ENCODE results near the gene DUSP19.

DNA sequence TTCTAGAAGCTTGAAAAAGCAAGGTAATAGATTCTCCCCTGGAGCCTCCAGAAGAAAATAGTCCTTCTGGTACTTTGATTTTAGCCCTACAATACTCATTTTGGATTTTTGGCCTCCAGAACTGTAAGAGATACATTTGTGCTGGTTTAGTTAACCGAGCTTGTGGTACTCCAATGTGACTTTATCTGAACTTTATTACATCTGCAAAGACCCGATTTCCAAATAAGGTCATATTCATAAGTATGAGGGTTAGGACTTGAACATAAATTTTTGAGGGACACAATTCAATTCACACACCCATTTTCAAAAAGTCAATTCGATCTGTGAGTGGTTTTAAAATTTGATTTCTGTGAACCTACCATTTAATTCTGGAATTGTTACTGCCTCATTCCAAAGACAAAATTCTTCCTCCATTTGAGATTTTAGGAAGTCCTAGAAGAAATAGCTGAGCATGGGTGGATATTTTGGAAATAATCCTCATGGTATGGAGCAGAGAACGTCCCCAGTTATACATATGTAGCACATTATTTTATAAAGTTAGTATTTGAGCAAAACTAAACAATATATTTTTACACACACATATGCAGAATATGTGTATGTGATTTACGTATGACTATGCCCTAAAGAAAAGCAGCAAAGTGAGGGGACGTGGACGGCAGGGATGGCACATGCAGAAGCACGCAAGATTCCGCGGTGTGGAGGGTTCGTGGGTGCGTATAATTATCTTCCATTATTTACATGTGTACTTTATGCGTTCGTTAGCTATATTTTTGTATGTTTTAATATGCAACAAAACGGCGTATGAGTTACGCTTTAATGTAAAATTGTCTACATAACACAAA lies 44.8 kb downstream of the DUSP19 start:
- no peak for TF ChIP-seq TAF1 (IDR thresholded peaks at IDR 0.05; ENCODE audit: borderline replicate concordance, low read depth, low read length)
- TF ChIP-seq RCOR1 (IDR thresholded peaks at IDR 0.05; ENCODE audit: low read length), result no peak
- no peak for TF ChIP-seq CTCF (IDR thresholded peaks at IDR 0.05)
- no peak for TF ChIP-seq MAX (IDR thresholded peaks at IDR 0.05; ENCODE audit: low read depth)
- no peak for TF ChIP-seq EZH2phosphoT487 (IDR thresholded peaks at IDR 0.05; ENCODE audit: borderline replicate concordance, low read depth)
- no peak for TF ChIP-seq EP300 (IDR thresholded peaks at IDR 0.05; ENCODE audit: borderline replicate concordance in 1 of 2, low read depth in 1 of 2, low read length in 1 of 2)
- no peak for TF ChIP-seq FOSL2 (IDR thresholded peaks at IDR 0.05; ENCODE audit: borderline replicate concordance, low read depth)
